ENCODE measurements around the gene PCSK9. TPM values are rescaled to one million over a fixed set of nuclear protein-coding genes. Genes with fewer than 3 reads are reported as not detected.

PCSK9 gene
- total RNA-seq, 1 donor from 2014 or later, result 4.1 TPM

DNA sequence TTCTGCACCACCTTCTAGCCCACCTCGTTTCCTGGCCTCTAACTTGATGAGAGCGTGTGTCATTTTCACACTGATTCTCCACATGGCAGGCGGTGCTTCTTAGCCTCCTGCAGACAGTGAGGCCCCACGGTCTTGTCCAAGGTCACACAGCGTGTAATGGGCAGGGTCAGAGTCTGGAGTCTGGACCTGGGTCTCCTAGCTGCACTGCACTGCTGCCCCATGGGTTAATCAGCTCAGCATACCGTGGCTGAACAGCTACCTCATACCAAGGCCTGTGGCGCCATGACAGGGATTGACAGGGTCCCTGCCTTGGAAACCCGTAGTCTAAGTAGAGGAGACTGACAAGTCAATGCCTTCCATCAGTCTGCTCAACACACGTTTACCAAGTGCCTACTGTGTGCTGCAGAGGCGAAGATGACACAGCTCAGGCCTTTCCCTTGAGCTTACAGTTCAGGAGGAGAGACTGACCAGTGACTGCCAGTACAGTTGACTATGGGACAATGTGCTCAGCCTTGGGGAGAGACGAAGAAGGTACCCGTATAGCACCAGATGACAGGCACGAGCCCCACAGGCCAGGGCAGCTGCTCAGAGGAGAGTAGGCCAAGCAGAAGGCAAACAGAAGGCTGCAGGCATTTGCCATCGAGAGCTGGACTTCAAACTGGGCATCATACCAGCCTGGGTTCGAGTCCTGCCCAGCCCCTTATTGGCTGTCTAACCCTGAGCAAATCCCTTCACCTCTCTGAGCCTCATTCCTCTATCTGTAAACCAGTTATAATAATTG is 5.5 kb downstream of the PCSK9 start:
- no peak for DNase-seq

DNA sequence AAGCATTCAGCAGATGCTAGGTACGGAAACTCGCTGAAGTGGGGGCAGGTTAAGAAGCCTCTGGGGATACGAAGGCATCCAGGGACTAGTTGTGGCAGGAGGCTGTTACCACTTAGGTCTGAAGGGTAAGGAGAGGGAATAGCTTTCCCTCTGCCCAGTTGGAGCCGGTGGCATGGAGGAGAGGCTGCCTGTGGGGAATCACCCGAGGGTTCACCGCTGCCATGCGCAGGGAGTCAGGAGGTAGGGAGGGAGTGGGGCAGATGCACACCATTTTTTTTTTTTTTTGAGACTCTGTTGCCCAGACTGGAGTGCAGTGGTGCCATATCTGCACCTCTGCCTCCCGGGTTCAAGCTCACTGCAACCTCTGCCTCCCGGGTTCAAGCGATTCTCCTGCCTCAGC is 6.1 kb downstream of the PCSK9 start:
- no peak for DNase-seq

DNA sequence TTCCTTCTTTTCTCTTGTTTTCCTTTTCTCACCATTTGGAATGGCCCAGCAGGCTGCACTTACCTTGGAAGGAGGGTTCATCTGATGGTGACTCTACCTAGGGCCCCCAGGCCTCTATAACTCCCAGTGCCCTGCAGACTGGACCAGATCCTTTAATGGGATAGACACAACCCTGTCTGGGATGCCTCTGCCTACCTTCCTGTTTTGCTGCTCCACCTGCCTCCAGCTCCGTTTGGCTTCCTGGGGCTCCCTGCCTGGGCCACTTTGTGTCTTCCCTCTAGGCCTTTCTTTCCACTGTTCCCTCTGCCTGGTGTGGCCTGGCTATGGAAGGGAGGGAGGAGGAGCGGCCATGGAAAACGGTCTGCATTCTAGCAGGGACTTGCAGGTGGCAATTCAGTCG is 7.5 kb downstream of the PCSK9 start:
- no peak for DNase-seq

DNA sequence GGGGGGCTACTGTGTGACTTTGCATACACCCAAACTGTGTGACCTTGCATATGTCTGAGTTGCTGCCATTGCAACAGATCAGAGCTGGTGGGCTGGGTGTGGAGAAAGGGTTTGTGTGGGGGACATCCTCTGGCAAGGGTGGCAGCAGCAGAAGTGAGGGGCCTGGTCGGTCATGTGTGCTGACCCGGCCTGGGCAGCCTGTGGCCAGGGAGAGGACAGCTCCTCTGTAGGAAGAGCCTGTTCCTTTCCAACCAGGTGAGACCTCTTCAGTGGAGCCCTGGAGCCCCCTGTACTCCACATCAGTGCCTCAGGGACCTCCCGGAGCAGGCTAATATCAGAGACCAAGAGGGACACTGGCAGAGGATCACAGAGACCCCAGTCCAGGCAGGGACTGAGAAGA is 8.3 kb downstream of the PCSK9 start:
- DNase-seq, result no peak

DNA sequence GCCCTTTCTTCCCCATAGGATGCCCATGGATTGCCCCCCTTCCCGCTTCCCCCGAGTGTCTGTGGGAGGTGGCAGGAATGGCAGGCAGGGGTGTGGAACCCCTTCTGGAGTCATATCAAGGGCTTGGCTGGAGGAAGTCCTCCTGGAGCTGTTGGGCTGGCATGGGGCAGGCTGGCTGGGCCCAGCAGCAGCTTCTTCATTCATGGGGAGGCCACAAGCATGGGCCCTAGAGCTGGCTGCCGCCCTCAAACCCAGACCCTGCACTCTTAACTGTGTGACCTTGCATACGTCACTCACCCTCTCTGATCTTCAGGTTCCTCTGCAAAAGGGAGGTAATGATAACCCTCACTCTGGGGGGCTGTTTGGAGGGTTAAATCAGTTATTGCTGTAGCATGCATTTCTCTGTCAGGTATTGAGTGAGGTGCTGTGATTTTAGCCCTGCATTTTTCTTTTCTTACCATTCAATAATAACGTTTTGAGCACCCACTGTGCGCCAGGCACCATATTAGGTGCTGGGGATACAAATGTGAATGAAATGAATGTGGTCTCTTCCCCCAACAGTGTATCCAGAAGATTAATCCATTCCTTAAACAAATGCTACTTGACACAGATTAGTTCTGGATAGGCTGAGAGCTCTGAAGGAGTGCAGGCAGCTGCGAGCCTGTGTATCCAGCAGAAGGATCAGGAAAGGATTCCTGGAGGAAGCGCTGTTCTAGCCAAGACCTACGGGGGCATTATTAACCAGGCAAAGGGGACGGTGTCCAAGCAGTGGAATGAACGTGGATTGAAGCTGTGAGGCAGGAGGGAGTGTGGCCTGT is 9.3 kb downstream of the PCSK9 start:
- DNase-seq, result no peak

DNA sequence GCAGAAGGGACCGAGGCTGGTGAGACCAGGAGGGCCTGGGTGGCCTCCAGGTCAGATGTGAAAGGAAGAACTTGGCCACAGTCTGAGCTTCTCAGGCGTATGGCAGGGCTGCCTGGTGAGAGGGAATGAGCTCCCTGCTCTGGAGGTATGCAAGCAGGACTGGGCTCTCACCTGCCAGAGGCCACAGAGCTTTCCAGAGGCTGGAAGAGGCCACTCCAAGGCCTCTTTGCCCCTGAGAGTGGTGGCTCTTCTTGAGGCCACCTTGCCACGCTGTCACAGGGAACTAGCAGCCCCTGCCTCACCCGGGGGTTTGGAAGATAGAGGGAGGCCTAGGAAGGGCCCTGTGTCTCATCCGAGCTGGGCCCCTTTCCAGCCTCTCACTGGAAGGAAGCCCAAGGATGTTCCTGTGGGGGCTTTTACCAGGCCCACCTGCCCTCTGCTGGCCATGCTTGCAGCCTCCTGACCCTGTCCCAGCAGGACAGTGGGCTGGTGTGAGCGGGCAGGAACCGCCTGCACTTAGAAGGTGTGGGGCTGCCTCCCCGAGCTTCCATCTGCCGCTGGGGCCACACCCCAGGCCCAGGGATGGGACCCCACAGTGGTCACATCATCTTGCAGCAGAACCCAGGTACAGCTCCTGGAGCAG is 10.0 kb downstream of the PCSK9 start:
- no peak for DNase-seq

DNA sequence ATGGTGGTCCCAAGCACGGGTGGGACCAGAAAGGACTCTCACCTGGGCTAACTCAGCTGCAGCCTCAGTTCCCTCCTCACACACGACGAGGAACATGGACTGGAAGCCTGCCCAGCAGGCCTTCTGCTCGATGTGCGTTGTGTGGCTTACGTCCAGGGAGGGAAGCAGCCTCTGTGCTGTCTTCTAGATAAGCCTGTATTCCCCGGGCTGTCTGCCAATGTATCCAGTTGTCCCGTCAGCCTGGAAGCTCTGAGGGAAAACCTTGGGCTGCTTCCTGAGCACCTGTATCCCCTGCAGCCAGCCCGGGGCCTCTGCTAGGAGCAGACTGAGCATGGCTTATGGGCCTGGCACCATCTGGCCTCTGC is 10.5 kb downstream of the PCSK9 start:
- no peak for DNase-seq

DNA sequence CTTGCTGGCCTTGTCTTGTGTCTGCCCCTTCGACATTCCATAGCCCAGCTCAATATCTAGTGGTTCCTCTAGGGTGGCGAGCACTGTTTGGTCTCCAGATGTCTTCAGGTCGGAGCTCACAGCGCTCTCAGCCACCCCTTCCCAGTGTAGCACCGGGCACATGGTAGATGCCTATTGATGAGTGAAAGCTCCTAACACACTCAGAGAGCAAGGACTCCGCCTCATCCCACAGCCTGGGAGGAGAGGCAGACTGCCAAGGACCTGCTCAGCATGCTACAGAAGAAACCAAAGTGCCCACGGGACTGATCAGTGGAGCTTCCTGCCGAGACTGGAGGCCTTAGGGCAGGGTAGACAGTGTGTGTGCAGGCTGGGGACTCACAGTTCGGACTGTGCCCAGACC is 10.9 kb downstream of the PCSK9 start:
- DNase-seq, result no peak

DNA sequence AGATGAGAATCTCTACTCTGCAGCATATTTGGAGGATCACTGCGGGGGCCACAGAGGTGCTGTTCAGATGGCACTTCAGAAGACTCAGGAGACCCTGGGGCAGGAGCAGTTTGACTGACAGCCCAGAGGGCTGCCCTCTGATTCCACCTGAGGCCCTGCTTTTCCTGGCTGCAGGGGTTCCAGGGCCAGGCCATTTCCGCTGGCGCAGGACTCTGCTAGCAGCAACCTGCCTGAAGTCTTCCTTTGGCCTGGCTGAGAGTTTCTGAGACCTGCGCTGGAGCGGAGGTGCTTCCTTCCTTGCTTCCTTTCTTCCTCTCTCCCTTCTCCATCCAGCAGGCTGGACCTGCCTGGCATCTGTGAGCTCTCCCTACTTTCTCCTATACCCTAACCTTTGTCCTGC is 11.8 kb downstream of the PCSK9 start:
- no peak for DNase-seq

DNA sequence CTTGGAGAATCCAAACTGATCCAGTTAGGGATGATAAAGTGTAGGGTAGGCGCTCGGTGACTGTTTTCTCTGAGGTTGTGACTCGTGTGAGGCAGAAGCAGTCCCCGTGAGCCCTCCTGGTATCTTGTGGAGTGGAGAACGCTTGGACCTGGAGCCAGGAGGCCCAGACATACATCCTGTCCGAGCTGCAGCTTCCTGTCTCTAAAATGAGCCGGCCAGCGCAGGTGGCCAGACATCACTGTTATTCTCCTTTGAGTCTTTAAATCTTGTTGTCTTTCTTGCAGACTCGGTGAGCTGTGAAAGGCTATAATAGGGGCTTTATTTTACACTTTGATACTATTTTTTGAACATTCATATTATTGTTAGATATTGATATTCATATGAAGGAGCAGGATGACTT is 12.3 kb downstream of the PCSK9 start:
- no peak for DNase-seq

DNA sequence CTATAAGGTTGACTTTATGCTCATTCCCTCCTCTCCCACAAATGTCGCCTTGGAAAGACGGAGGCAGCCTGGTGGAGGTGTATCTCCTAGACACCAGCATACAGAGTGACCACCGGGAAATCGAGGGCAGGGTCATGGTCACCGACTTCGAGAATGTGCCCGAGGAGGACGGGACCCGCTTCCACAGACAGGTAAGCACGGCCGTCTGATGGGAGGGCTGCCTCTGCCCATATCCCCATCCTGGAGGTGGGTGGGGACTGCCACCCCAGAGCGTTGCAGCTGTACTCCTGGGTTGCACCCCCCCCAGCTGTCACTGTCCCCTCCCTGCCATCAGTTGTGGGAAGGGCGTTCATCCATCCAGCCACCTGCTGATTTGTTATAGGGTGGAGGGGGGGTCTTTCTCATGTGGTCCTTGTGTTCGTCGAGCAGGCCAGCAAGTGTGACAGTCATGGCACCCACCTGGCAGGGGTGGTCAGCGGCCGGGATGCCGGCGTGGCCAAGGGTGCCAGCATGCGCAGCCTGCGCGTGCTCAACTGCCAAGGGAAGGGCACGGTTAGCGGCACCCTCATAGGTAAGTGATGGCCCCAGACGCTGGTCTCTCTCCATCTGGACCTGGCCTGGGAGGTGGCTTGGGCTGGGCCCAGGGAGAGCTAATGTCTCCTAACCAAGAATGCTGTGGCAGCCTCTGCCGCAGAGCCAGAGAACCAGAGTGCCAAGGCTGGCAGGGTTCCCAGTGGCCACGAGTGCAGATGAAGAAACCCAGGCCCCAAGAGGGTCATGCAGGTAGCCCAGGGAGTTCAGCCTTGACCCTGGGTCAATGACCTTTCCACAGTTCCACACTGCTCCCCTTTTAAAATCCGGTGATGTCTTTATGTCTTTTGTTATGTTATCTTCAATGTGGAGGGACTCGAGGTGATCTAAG is 13.1 kb downstream of the PCSK9 start:
- no peak for DNase-seq

DNA sequence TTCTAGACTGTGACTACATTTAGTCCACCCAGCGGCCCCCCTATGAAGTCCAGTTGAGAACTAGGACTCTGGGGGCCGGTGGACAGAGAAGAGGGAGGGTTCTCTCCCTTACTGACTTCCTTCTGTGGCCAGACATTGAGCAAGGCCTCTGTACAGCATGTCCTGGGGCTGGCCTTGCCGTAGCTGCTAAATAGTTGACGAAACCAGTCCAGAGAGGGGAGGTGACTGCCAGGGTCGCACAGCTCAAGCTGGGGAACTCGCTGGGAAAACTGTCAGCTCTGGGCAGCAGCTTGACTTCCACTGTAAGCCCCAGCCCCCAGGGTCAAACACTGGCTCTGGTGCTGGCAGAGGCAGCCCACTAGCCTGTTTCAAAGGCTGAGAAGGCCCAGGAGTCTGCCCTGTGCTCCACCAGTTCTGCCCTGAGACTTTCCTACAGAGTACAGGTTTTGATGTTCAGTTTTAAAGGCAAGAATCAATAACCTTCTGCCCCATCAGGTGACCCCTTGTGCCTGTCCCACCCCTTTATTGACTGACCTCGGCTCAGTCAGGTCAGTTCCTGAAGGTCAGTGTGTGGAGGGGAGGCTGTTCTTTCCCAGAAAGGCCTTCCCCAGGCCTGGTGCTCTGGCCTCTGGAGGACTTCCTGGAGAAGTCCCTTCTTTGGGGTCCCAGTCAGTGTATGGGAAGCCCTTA is 14.1 kb downstream of the PCSK9 start:
- DNase-seq, result no peak

DNA sequence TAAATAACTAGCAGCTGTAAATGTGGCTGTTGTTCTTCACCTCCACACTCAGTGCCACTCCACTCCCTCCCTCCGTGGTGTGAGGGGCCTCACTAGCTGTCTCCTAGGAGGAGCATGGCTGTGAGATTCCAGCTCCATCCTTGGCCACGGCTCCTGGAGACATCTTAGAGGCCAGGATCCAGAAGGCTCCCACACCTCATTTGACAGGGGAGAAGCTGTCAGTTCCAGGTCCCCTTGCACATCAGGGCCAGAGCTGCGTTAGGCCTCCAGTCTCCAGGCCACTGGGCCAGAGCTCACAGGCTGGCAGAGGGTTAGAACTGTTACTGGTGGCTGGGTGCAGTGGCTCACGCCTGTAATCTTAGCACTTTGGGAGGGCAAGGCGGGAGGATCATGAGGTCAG is 15.0 kb downstream of the PCSK9 start:
- DNase-seq, result no peak

DNA sequence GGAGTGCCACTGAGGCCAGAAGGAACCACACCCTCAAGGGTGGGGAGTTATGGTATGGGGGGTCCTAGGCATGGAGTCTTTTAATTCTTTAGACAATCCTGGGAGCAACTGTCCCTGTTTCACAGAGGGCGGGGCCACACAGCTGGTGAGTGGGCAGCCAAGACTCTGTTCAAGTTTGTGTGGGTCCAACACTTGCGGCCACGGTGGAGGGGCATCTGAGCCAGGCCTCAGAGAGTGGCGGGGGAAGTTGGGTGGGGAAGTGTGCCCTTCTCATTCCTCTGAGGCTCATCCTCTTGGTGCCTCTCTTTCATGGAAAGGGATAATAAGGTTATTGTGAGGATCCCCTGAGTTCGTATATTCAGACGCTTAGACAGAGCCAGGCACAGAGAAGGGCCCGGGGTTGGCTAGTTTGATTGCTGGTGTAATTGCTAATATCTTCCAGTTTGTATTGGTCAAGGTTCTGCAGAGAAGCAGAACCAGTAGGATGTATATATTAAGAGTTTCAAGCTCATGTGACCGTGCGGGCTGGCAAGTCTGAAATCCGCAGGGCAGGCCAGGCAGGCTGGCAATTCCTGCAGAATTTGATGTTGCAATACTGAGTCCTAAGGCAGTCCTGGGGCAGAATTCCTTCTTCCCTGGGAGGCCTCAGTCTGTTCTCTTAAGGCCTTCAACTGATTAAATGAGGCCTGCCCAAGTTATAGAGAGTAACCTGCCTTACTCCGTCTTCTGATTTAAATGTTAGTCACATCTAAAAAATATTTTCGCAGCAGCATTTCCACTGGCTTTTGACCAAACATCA is 15.9 kb downstream of the PCSK9 start:
- DNase-seq, result no peak

DNA sequence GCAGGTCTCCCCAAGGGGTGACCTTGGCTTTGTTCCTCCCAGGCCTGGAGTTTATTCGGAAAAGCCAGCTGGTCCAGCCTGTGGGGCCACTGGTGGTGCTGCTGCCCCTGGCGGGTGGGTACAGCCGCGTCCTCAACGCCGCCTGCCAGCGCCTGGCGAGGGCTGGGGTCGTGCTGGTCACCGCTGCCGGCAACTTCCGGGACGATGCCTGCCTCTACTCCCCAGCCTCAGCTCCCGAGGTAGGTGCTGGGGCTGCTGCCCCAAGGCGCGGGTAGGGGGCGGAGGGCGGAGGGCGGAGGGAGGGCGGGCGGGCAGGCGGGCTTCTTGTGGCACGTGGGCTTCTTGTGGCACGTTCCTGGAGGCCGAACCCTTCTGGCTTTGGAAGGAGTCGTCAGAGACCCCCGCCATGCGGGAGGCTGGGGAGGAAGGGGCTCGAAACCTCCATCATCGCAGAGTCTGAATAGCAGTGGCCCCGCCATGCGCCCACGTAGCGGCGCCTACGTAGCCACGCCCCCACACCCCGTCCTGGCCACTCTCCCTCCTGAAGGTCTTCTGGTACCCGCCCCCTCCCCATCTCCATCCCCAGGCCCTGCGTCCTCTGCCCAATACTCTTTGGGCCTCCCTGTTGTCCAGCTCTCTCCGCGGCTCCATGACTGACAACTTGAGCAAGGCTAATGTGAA is 16.7 kb downstream of the PCSK9 start:
- no peak for DNase-seq

DNA sequence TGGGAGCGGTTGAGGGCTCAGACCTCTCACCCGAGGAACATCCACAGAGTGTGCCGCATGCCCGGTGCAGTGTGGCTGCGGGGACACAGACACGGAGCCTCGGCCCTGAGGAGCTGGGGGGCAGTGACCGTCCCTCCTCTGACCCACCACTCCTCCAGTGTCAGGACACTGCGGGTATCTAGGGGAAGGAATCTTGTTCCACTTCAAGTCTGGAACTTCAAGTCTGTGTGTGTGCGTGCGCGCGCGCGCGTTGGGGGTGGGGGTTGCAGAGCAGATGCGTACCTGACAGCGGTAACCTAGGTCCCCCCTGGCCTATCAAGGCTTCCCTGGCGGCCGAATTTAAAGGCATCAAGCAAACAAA is 17.3 kb downstream of the PCSK9 start:
- DNase-seq, result no peak

DNA sequence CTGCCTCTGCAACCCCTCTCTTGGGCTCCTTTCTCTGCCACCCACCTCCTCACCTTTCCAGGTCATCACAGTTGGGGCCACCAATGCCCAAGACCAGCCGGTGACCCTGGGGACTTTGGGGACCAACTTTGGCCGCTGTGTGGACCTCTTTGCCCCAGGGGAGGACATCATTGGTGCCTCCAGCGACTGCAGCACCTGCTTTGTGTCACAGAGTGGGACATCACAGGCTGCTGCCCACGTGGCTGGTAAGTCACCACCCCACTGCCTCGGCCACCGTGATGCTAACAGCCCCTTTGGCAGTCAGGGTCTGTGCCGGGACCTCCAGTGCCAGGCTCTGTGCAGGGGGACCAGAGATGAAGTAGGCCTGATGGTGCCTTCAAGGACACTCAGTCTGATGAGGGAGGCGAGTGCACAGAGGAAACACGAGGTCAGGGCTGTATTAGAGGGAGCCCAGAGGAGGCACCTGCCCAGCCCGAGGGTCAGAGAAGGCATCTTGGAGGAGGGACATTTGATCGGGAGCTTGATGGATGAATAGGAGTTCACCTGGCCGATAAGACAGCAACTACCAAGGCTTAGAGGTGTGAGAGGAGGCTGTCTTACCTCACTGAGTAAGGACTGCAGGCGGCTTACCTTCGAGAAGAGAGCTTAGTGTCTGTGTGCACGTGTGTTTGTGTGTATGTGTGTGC is 18.1 kb downstream of the PCSK9 start:
- DNase-seq, result no peak

DNA sequence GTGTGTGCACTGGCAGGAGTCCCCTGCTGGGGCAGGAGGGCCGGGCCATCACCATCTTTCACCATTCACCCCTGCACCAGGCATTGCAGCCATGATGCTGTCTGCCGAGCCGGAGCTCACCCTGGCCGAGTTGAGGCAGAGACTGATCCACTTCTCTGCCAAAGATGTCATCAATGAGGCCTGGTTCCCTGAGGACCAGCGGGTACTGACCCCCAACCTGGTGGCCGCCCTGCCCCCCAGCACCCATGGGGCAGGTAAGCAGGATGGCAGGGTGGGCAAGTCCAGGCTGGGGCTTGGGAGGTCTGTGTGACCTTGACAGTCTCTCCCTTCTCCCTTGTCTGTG is 18.6 kb downstream of the PCSK9 start:
- no peak for DNase-seq

DNA sequence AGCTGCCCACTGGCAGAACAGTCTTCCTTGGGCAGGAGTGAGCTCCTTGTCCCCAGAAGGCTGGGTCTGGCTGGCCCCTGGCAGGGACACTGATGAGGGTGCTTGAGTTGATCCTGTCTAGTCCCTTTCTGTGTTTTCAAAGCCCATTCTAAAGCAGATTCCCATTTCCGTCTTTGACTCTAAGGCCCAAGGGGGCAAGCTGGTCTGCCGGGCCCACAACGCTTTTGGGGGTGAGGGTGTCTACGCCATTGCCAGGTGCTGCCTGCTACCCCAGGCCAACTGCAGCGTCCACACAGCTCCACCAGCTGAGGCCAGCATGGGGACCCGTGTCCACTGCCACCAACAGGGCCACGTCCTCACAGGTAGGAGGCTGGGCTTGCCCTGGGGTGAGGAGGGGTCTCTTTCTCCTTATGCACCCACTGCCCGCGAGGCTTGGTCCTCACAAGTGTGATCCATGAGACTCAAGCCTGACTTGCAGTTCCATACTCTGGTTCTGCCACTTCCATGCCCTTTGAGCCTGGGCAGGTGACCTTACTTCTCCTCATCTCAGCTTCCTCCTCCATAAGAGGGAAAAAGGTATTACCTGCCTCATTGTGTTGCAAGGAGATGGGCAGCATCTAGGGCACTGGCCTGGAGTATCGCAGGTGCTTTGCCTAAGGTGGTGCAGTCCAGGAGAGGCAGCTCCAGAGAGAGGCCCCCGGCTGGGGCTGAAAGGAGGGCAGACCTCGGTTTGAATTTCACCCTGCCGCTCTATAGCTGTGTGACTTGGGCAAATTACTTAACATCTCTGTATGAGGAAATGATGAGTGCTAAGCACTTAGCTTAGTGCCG is 20.2 kb downstream of the PCSK9 start:
- DNase-seq, result no peak

All from occipital lobe (tissue), 2 donors.